Endothelial cell (in vitro differentiated cells): ENCODE measurements around the gene UQCR11. TPM values are rescaled to one million over a fixed set of nuclear protein-coding genes. Genes with fewer than 3 reads are reported as not detected.

Experiments used
- DNase-seq: peaks from one replicate; pipeline ENCODE4 v3.0.0; 2021; ENCODE audit warnings: low spot score
- H3K27ac Mint-ChIP-seq: one replicate; pipeline ENCODE4 v1.8.0; 2021; ENCODE audit warnings: mixed read lengths, inconsistent platforms; ENCODE audit not compliant: unreplicated experiment
- H3K27me3 Mint-ChIP-seq: one replicate; pipeline ENCODE4 v1.8.0; 2021; ENCODE audit warnings: mild to moderate bottlenecking, moderate library complexity, mixed read lengths, inconsistent platforms; ENCODE audit not compliant: unreplicated experiment
- H3K36me3 Mint-ChIP-seq: one replicate; pipeline ENCODE4 v1.8.0; 2021; ENCODE audit warnings: mild to moderate bottlenecking, low read depth, mixed read lengths, inconsistent platforms; ENCODE audit not compliant: unreplicated experiment
- H3K4me1 Mint-ChIP-seq: one replicate; pipeline ENCODE4 v1.8.0; 2021; ENCODE audit warnings: mild to moderate bottlenecking, mixed read lengths, inconsistent platforms; ENCODE audit not compliant: unreplicated experiment
- H3K4me3 Mint-ChIP-seq: one replicate; pipeline ENCODE4 v1.8.0; 2021; ENCODE audit warnings: mild to moderate bottlenecking, mixed read lengths, inconsistent platforms; ENCODE audit not compliant: unreplicated experiment
- H3K9me3 Mint-ChIP-seq: one replicate; pipeline ENCODE4 v1.8.0; 2021; ENCODE audit warnings: mixed read lengths, inconsistent platforms; ENCODE audit not compliant: unreplicated experiment
- CTCF ChIP-seq: fragments of 200-600 bp; sonication (generic); IDR thresholded peaks from one replicate; pipeline ENCODE4 v1.5.0; 2021; ENCODE audit warnings: antibody characterized with exemption; ENCODE audit not compliant: unreplicated experiment
- long read RNA-seq: library from polyadenylated mRNA; unstranded; transcript quantifications from one replicate; pipeline ENCODE4 v2.0.0, GENCODE V29; 2020; ENCODE audit not compliant: unreplicated experiment
- total RNA-seq: library from RNA; stranded (reverse); fragmentation: NEBNext Ultra II Directional; extraction: Animal tissue kit (Norgen Biotek cat#: 25700); gene quantifications from one replicate; pipeline ENCODE4 v1.2.1, GENCODE V29; 2021; ENCODE audit not compliant: unreplicated experiment

The UQCR11 gene
- 182 TPM for total RNA-seq
- long read RNA-seq, transcript UQCR11-203 (3 exons, 1,324 nt): major isoform, 194 of 199 reads
- long read RNA-seq, partial matches to known transcripts: 0 of 199 reads
- long read RNA-seq, other reads (novel, unspliced or antisense): 2 of 199 reads

GRCh38 chr19:1605236-1606137, at the start of gene UQCR11:
UQCR11 (minus strand) TSS chr19:1605462; CDS start chr19:1605409, 53 bp downstream.
- no peaks in the 10 kb centered on the region for H3K9me3 Mint-ChIP-seq
- no peaks in the 10 kb centered on the region for H3K36me3 Mint-ChIP-seq
- H3K27ac Mint-ChIP-seq: peak within 1 kb of the TSS; percentile 97
- no peak for TF ChIP-seq CTCF
- peaks cover 15% of the 10 kb centered on the region for H3K27me3 Mint-ChIP-seq
- peaks cover 10% of the 10 kb centered on the region for H3K4me1 Mint-ChIP-seq
- peak within 1 kb of the TSS; percentile 95 for H3K4me3 Mint-ChIP-seq
- peak; percentile 86 for DNase-seq

GRCh38 chr19:1654178-1654792, 49.0 kb upstream of the UQCR11 start:
- H3K36me3 Mint-ChIP-seq: peaks cover 13% of the 10 kb centered on the region
- DNase-seq: no peak
- H3K4me3 Mint-ChIP-seq: no peak overlapping the region
- TF ChIP-seq CTCF: no peak
- H3K27ac Mint-ChIP-seq: no peak overlapping the region
- no peaks in the 10 kb centered on the region for H3K9me3 Mint-ChIP-seq
- H3K27me3 Mint-ChIP-seq: peaks cover 7% of the 10 kb centered on the region
- H3K4me1 Mint-ChIP-seq: peaks cover 7% of the 10 kb centered on the region

- DNase-seq: no peak
- peaks cover 16% of the 10 kb centered on the region for H3K36me3 Mint-ChIP-seq
- peak overlapping the region; percentile 89 for H3K4me3 Mint-ChIP-seq
- H3K27ac Mint-ChIP-seq: peak overlapping the region; percentile 84
- no peak for TF ChIP-seq CTCF
- peaks cover 3% of the 10 kb centered on the region for H3K27me3 Mint-ChIP-seq
- H3K9me3 Mint-ChIP-seq: no peaks in the 10 kb centered on the region
- peaks cover 7% of the 10 kb centered on the region for H3K4me1 Mint-ChIP-seq
Observed at GRCh38 chr19:1653300-1653628, 48.0 kb upstream of the UQCR11 start.

GRCh38 chr19:1652471-1653299, 47.4 kb upstream of the UQCR11 start, which contains the start of gene TCF3:
TCF3 (minus strand) TSS chr19:1652615; CDS start chr19:1650248, 2,367 bp downstream.
- Mint-ChIP-seq H3K9me3 (no peaks in the 10 kb centered on the region), H3K27ac (peak within 1 kb of the TSS; percentile 90), H3K4me3 (peak within 1 kb of the TSS; percentile 98), H3K27me3 (peaks cover 3% of the 10 kb centered on the region), H3K36me3 (peaks cover 16% of the 10 kb centered on the region), H3K4me1 (peaks cover 7% of the 10 kb centered on the region)
- peak; percentile 98 for DNase-seq
- no peak for TF ChIP-seq CTCF
